Measurements from ENCODE around the gene CREB3.

The CREB3 gene

GRCh38 chr9:35687972-35688557, 44.4 kb upstream of the CREB3 start:
- no peak for TF ChIP-seq CTCF (IDR thresholded peaks at IDR 0.05; ENCODE audit: low read length, missing control alignments)
- H3K4me3 ChIP-seq (replicated peaks; ENCODE audit: low read depth, low read length): peak overlapping the region; percentile 87
- no peak for DNase-seq (ENCODE audit: low read depth)

- DNase-seq (ENCODE audit: low read depth): peak; percentile 76
- peak overlapping the region; percentile 87 for H3K4me3 ChIP-seq (replicated peaks; ENCODE audit: low read depth, low read length)
Measured at GRCh38 chr9:35688558-35689541, 43.6 kb upstream of the CREB3 start.

GRCh38 chr9:35689542-35690293, 42.7 kb upstream of the CREB3 start, which contains the start of gene TPM2:
TSS of gene TPM2 (minus strand) at chr9:35689925. CDS start at chr9:35689817, 108 bp downstream.
- peak; percentile 88 for DNase-seq (ENCODE audit: low read depth)
- peak within 1 kb of the TSS; percentile 87 for H3K4me3 ChIP-seq (replicated peaks; ENCODE audit: low read depth, low read length)
- no peak for TF ChIP-seq CTCF (IDR thresholded peaks at IDR 0.05; ENCODE audit: low read length, missing control alignments)

More at GRCh38 chr9:35688558-35689541, 43.6 kb upstream of the CREB3 start:
- no peak for TF ChIP-seq CTCF (IDR thresholded peaks at IDR 0.05; ENCODE audit: low read length, missing control alignments)

GRCh38 chr9:35690294-35690613, 42.2 kb upstream of the CREB3 start:
- TF ChIP-seq CTCF (IDR thresholded peaks at IDR 0.05; ENCODE audit: low read length, missing control alignments): no peak
- no peak for DNase-seq (ENCODE audit: low read depth)
- peak overlapping the region; percentile 87 for H3K4me3 ChIP-seq (replicated peaks; ENCODE audit: low read depth, low read length)

DNA sequence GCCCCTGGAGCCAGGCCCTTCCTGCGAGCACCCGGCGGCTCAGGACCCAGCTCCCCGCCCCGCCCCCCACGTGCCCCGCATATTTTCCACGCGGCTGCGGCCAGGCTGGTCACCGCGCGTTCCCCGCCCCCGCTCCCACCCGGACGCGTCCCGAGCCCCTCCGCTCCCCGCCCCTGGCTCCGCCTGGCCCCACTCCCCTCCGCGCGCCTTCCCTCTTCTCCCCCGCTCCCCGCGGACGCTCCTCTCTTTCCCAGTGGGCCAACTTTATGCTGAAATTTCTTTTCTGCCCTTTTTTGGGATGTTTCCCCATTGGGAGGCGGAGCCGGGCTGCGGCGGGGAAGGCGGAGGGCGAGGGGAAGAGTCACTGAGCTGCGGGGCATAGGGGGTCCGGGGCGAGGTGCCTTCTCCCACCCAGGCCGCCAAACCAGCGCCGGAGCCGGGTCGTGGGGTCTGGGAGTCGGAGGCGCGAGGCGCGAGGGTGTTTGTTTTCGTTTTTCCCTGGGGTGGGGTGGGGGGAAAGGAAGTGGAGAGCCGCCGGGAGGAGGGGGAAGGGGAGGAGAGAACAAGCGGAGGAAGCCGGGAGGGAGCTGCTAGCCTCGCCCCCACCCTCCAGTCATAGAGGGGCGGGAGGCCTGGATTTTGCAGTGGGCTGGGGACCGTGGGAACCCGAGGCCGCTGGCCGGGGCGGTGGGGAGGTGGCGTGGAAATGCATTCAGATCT, 41.7 kb upstream of the CREB3 start:
- DNase-seq (ENCODE audit: low read depth): peak; percentile 81
- TF ChIP-seq CTCF (IDR thresholded peaks at IDR 0.05; ENCODE audit: low read length, missing control alignments): no peak
- H3K4me3 ChIP-seq (replicated peaks; ENCODE audit: low read depth, low read length): peak overlapping the region; percentile 87

DNA sequence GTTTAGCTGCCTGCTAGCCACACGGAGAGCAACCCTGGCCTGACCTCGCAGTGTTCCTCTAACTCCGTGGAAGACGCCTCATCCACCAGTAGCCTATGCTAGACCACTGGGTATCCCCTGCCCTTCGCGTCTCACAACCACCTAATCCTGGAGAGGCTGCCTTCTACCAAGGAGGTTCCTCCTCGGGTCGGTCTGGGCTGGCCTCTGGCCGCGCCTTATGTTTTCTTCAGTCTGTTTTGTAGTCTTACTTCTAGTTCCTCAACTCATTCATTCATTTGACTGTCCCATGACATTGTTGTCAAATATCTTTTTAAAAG, 41.2 kb upstream of the CREB3 start:
- no peak for TF ChIP-seq CTCF (IDR thresholded peaks at IDR 0.05; ENCODE audit: low read length, missing control alignments)

More for the DNA sequence above, 41.2 kb upstream of the CREB3 start:
- peak overlapping the region; percentile 87 for H3K4me3 ChIP-seq (replicated peaks; ENCODE audit: low read depth, low read length)
- DNase-seq (ENCODE audit: low read depth): no peak

Data from fibroblast of pulmonary artery (primary cell).